K562 (cell line): ENCODE results near the gene UTP14C. TPM values are rescaled to one million over a fixed set of nuclear protein-coding genes. Genes with fewer than 3 reads are reported as not detected.

ENCODE experiments used
- ARHGAP35 ChIP-seq: fragments of 450-650 bp; IDR thresholded peaks from 2 replicates; pipeline ENCODE4 v1.6.1; 2018; ENCODE audit not compliant: partially characterized antibody
- BRF1 ChIP-seq: IDR thresholded peaks from 3 replicates; pipeline ENCODE4 v1.6.1; 2011; ENCODE audit warnings: borderline replicate concordance, mild to moderate bottlenecking; ENCODE audit not compliant: insufficient read length; ENCODE audit errors: extremely low read depth
- CCAR2 ChIP-seq: fragments of 200-400 bp; formaldehyde crosslinking; IDR thresholded peaks from 2 replicates; pipeline ENCODE4 v1.6.1; 2017; ENCODE audit warnings: mild to moderate bottlenecking, low read depth, low read length
- CHD4 ChIP-seq: fragments of 200-600 bp; sonication (generic); IDR thresholded peaks from 3 replicates; pipeline ENCODE4 v1.6.1; 2012; ENCODE audit warnings: low read depth, mild to moderate bottlenecking, mixed read lengths, low read length, inconsistent platforms; ENCODE audit not compliant: insufficient read depth, insufficient replicate concordance, poor library complexity, severe bottlenecking
- E2F5 ChIP-seq: sonication (generic); formaldehyde crosslinking; IDR thresholded peaks from 2 replicates; pipeline ENCODE4 v1.8.0; 2022; ENCODE audit warnings: mild to moderate bottlenecking, missing genetic modification reagents
- EP300 ChIP-seq: IDR thresholded peaks from 2 replicates; pipeline ENCODE4 v1.6.1; 2012; ENCODE audit warnings: low read length, improper control_type of control experiment
- ETV6 ChIP-seq, 3 experiments: fragments of 150-350 bp in 1 of 3; sonication (generic) in 1 of 3; formaldehyde crosslinking in 1 of 3; IDR thresholded peaks; 2 replicates each; pipeline versions ENCODE4 v1.6.1 to v1.8.0; 2014 to 2022; ENCODE audit warnings: borderline replicate concordance in 2 of 3, low read depth in 2 of 3, antibody characterized with exemption in 1 of 3, low read length in 1 of 3, mild to moderate bottlenecking in 1 of 3, missing genetic modification reagents in 1 of 3
- HMG20A ChIP-seq: fragments of 450-650 bp; formaldehyde crosslinking; conservative IDR thresholded peaks from 2 replicates; pipeline ENCODE4 v1.4.0; 2020; ENCODE audit warnings: mild to moderate bottlenecking, mixed read lengths
- SAFB2 ChIP-seq: fragments of 200-400 bp; formaldehyde crosslinking; IDR thresholded peaks from 2 replicates; pipeline ENCODE4 v1.6.1; 2018; ENCODE audit warnings: borderline replicate concordance, low read length, low read depth, moderate library complexity; ENCODE audit not compliant: severe bottlenecking
- SIN3A ChIP-seq, 2 experiments: fragments of 150-350 bp in 1 of 2; IDR thresholded peaks; 2 replicates each; pipeline ENCODE4 v1.6.1; 2011 to 2016; ENCODE audit warnings: borderline replicate concordance in 2 of 2, low read depth in 2 of 2, low read length in 2 of 2, mild to moderate bottlenecking in 2 of 2, moderate library complexity in 2 of 2; ENCODE audit not compliant: control insufficient read depth in 1 of 2
- SIX5 ChIP-seq, 2 experiments: IDR thresholded peaks; 2 replicates each; pipeline ENCODE4 v1.6.1; 2011; ENCODE audit warnings: low read length in 2 of 2, borderline replicate concordance in 1 of 2, low read depth in 1 of 2, mild to moderate bottlenecking in 1 of 2, moderate library complexity in 1 of 2; ENCODE audit not compliant: insufficient read depth in 1 of 2
- SPI1 ChIP-seq: IDR thresholded peaks from 2 replicates; pipeline ENCODE4 v1.6.1; 2011; ENCODE audit warnings: low read depth, low read length, control low read depth, borderline replicate concordance
- TAF15 ChIP-seq: fragments of 200-400 bp; formaldehyde crosslinking; IDR thresholded peaks from 2 replicates; pipeline ENCODE4 v1.6.1; 2017; ENCODE audit warnings: mild to moderate bottlenecking, low read depth, low read length, moderate library complexity
- TEAD1 ChIP-seq, 2 experiments: fragments of 450-650 bp in 1 of 2; sonication (generic) in 1 of 2; formaldehyde crosslinking; IDR thresholded peaks; 2 replicates each; pipeline versions ENCODE4 v1.4.0 to v1.8.0; 2020 to 2022; ENCODE audit warnings: mild to moderate bottlenecking in 2 of 2, missing genetic modification reagents in 1 of 2
- TFAM ChIP-seq: fragments of 250-450 bp; sonication (Bioruptor Pico); conservative IDR thresholded peaks from 2 replicates; pipeline ENCODE4 v1.5.0; 2021; ENCODE audit warnings: mild to moderate bottlenecking, moderate library complexity
- THAP7 ChIP-seq: fragments of 250-450 bp; sonication (Bioruptor Pico); IDR thresholded peaks from 2 replicates; pipeline ENCODE4 v1.5.0; 2021
- U2AF1 ChIP-seq: fragments of 200-400 bp; formaldehyde crosslinking; optimal IDR thresholded peaks from 2 replicates; pipeline ENCODE3; 2017; ENCODE audit warnings: mild to moderate bottlenecking, low read depth, low read length, moderate library complexity
- ZEB2 ChIP-seq: fragments of 450-650 bp; IDR thresholded peaks from 2 replicates; pipeline ENCODE4 v1.6.1; 2016
- ZNF124 ChIP-seq: sonication (generic); formaldehyde crosslinking; IDR thresholded peaks from 2 replicates; pipeline ENCODE4 v1.8.1; 2022; ENCODE audit warnings: missing genetic modification reagents
- ZNF184 ChIP-seq: sonication (generic); formaldehyde crosslinking; IDR thresholded peaks from 2 replicates; pipeline ENCODE4 v1.5.0; 2020; ENCODE audit warnings: missing genetic modification reagents
- ZNF224 ChIP-seq: sonication (generic); formaldehyde crosslinking; IDR thresholded peaks from 2 replicates; pipeline ENCODE4 v1.8.0; 2022; ENCODE audit warnings: mild to moderate bottlenecking, missing genetic modification reagents
- ZNF311 ChIP-seq: fragments of 250-450 bp; sonication (Bioruptor Pico); IDR thresholded peaks from 2 replicates; pipeline ENCODE4 v1.4.0; 2020; ENCODE audit warnings: mild to moderate bottlenecking, moderate library complexity
- ZNF41 ChIP-seq: fragments of 250-450 bp; sonication (Bioruptor Pico); conservative IDR thresholded peaks from 2 replicates; pipeline ENCODE4 v1.4.0; 2020; ENCODE audit warnings: mild to moderate bottlenecking
- ZNF431 ChIP-seq: sonication (generic); formaldehyde crosslinking; IDR thresholded peaks from 2 replicates; pipeline ENCODE4 v1.8.0; 2022; ENCODE audit warnings: mild to moderate bottlenecking, missing genetic modification reagents
- ZNF436 ChIP-seq: fragments of 250-450, 450-650 bp; sonication (Bioruptor Pico); formaldehyde crosslinking; IDR thresholded peaks from 2 replicates; pipeline ENCODE4 v1.7.0; 2020; ENCODE audit warnings: mild to moderate bottlenecking
- polyA plus RNA-seq, 8 experiments: library from polyadenylated mRNA; depleted of rRNA in 4 of 8; stranded (reverse) in 5 of 8; unstranded in 3 of 8; fragments of >200 nt; fragmentation: Nextera tagmentation in 2 of 8; fragmentation: Illumina TruSeq in 1 of 8; extraction: Ambion mirVana in 2 of 8; extraction: Trizol in 1 of 8; gene quantifications; 2 replicates each; pipeline versions ENCODE4 v1.2.1 to v1.2.3, GENCODE V29; 2011 to 2014; ENCODE audit warnings: inconsistent platforms in 1 of 8, missing spikeins in 1 of 8
- total RNA-seq, 7 experiments: library from RNA; depleted of rRNA in 6 of 7; stranded (reverse); fragments of >200 nt in 6 of 7; fragmentation: Illumina TruSeq in 2 of 7; extraction: Trizol in 2 of 7; gene quantifications; 2 replicates each; pipeline versions ENCODE4 v1.2.1 to v1.2.3, GENCODE V29; 2011 to 2021; ENCODE audit warnings: low replicate concordance in 1 of 7
- TF ChIP-seq, protein P1 (sequence below): fragments of 200-800 bp; sonication (Bioruptor generic); IDR thresholded peaks from 2 replicates; pipeline ENCODE4 v1.6.1; 2017; ENCODE audit warnings: missing genetic modification characterization, missing compliant biosample characterization

The UTP14C gene
- total and polyA plus RNA-seq, 9 of the 15 experiments (the other 6 are each of a cell fraction or from before 2014, with no cell fraction given) = 3.4 to 10.3 (median 6.0) TPM

GRCh38 chr13:51997641-51998330 lies 26.7 kb upstream of the UTP14C start (continued):
- TF ChIP-seq, protein P1, sequence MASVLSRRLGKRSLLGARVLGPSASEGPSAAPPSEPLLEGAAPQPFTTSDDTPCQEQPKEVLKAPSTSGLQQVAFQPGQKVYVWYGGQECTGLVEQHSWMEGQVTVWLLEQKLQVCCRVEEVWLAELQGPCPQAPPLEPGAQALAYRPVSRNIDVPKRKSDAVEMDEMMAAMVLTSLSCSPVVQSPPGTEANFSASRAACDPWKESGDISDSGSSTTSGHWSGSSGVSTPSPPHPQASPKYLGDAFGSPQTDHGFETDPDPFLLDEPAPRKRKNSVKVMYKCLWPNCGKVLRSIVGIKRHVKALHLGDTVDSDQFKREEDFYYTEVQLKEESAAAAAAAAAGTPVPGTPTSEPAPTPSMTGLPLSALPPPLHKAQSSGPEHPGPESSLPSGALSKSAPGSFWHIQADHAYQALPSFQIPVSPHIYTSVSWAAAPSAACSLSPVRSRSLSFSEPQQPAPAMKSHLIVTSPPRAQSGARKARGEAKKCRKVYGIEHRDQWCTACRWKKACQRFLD (CRISPR knock-in tag) = no peak
- TF ChIP-seq ETV6 (IDR thresholded peaks at IDR 0.05; ENCODE audit: borderline replicate concordance in 1 of 2, low read depth in 2 of 2, low read length in 1 of 2) (no peak), ETV6 (CRISPR knock-in tag; IDR thresholded peaks at IDR 0.05; ENCODE audit: borderline replicate concordance) (no peak), ZNF124 (CRISPR knock-in tag) (no peak), TEAD1 (CRISPR knock-in tag; IDR thresholded peaks at IDR 0.05) (peak in 1 of 2 experiments; percentile 62; a peak in 1 of 4 replicates), CCAR2 (no peak), EP300 (peak; percentile 36; the same call in 1 of the 2 replicates), ZNF431 (CRISPR knock-in tag) (no peak), THAP7 (CRISPR knock-in tag) (no peak), SIN3A (IDR thresholded peaks at IDR 0.05; ENCODE audit: borderline replicate concordance in 2 of 2, control insufficient read depth in 1 of 2, low read depth in 2 of 2, low read length in 2 of 2) (no peak), SIX5 (IDR thresholded peaks at IDR 0.05; ENCODE audit: borderline replicate concordance in 1 of 2, insufficient read depth in 1 of 2, low read depth in 1 of 2, low read length in 2 of 2) (no peak), ARHGAP35 (no peak), ZNF224 (CRISPR knock-in tag) (no peak), BRF1 (no peak), E2F5 (no peak), ZNF436 (CRISPR knock-in tag) (no peak), TAF15 (no peak), ZNF184 (CRISPR knock-in tag) (no peak), SPI1 (no peak), CHD4 (no peak), SAFB2 (no peak), TFAM (CRISPR knock-in tag) (no peak), U2AF1 (no peak), HMG20A (CRISPR knock-in tag) (no peak), ZNF41 (no peak), ZEB2 (peak; percentile 81), ZNF311 (CRISPR knock-in tag) (no peak)
